ENCODE measurements around the gene PTX4. TPM values are rescaled to one million over a fixed set of nuclear protein-coding genes. Genes with fewer than 3 reads are reported as not detected.

PTX4 gene
- total RNA-seq, 1 experiment from 2014 or later, result not detected

- Histone ChIP-seq H3K27ac (ENCODE audit: insufficient read length, low read depth, low read length) (no peak overlapping the region), H3T11ph (ENCODE audit: low read length) (no peak overlapping the region), H3K23me2 (ENCODE audit: insufficient read length, low read depth, low read length, poor library complexity, severe bottlenecking) (no peaks in the 10 kb centered on the region), H2BK15ac (ENCODE audit: low read depth, low read length) (no peak overlapping the region), H4K91ac (ENCODE audit: insufficient read length, low read depth, low read length) (no peak overlapping the region), H2BK5ac (ENCODE audit: insufficient read length, low read length) (no peak overlapping the region), H3K18ac (ENCODE audit: insufficient read length, low read depth, low read length) (no peak overlapping the region), H3K9me3 (ENCODE audit: control insufficient read depth, low read depth, low read length) (no peaks in the 10 kb centered on the region), H3K56ac (ENCODE audit: insufficient read length, low read depth, low read length) (no peak overlapping the region), H3K27me3 (ENCODE audit: insufficient read depth, low read length) (no peaks in the 10 kb centered on the region), H2BK20ac (ENCODE audit: low read depth, low read length, poor library complexity, severe bottlenecking) (no peak overlapping the region), H2BK12ac (ENCODE audit: insufficient read length, low read depth, low read length) (no peak overlapping the region), H3K9ac (ENCODE audit: extremely low read depth, insufficient read length, low read length) (no peak overlapping the region), H3K14ac (ENCODE audit: insufficient read depth, low read length) (no peak overlapping the region), H3K4me1 (ENCODE audit: insufficient read depth, low read length) (no peaks in the 10 kb centered on the region), H3K79me1 (ENCODE audit: insufficient read depth, low read depth, low read length, poor library complexity, severe bottlenecking) (no peaks in the 10 kb centered on the region), H4K5ac (ENCODE audit: insufficient read length, low read depth, low read length) (no peak overlapping the region), H3K4ac (ENCODE audit: low read depth, low read length) (no peak overlapping the region), H3K4me2 (ENCODE audit: insufficient read depth, insufficient read length, low read length) (no peak overlapping the region), H2AFZ (ENCODE audit: low read length) (no peak overlapping the region), H4K8ac (replicated peaks; ENCODE audit: insufficient read length, low read depth, low read length) (no peak overlapping the region), H3K79me2 (ENCODE audit: insufficient read depth, low read length) (no peaks in the 10 kb centered on the region), H2AK5ac (ENCODE audit: insufficient read length, low read length) (no peak overlapping the region), H3K23ac (ENCODE audit: insufficient read length, low read depth, low read length) (no peak overlapping the region), H4K20me1 (ENCODE audit: control insufficient read depth, insufficient read depth, insufficient read length) (peaks cover 2% of the 10 kb centered on the region), H2BK120ac (ENCODE audit: low read depth, low read length, poor library complexity, severe bottlenecking) (no peak overlapping the region)
- no peak overlapping the region for H3K4me3 Mint-ChIP-seq
- DNase-seq, result no peak
- H3K27me3 Mint-ChIP-seq (ENCODE audit: low read depth), result peaks cover 1% of the 10 kb centered on the region; the same call in 1 of the 2 replicates
- H3K4me1 Mint-ChIP-seq, result no peaks in the 10 kb centered on the region
- no peak overlapping the region for H3K27ac Mint-ChIP-seq
- peaks cover 0 to 30% (median 27%) of the 10 kb centered on the region in 3 experiments; a peak in 5 of 7 replicates for H3K36me3 Mint-ChIP-seq (ENCODE audit: insufficient read depth in 1 of 3, low read depth in 3 of 3)
- H3K9me3 Mint-ChIP-seq, result no peaks in the 10 kb centered on the region
- WGBS (ENCODE audit: extremely low coverage, insufficient read length, low lambda C conversion rate), result no CpG with 5 or more reads among the region's 30 CpGs
- TF ChIP-seq CTCF (conservative IDR thresholded peaks at IDR 0.05), result no peak
These were observed 40.1 kb downstream of the PTX4 start for GRCh38 chr16:1448536-1449116.

Measured in H9 (cell line).